NCI-H128 (cell line): ENCODE results near the gene RRM2.

Source experiments
- DNase-seq: peaks from one replicate; lab custom pipeline; 2025; ENCODE audit not compliant: unreplicated experiment; lab: John Stamatoyannopoulos, UW

Gene RRM2

DNA sequence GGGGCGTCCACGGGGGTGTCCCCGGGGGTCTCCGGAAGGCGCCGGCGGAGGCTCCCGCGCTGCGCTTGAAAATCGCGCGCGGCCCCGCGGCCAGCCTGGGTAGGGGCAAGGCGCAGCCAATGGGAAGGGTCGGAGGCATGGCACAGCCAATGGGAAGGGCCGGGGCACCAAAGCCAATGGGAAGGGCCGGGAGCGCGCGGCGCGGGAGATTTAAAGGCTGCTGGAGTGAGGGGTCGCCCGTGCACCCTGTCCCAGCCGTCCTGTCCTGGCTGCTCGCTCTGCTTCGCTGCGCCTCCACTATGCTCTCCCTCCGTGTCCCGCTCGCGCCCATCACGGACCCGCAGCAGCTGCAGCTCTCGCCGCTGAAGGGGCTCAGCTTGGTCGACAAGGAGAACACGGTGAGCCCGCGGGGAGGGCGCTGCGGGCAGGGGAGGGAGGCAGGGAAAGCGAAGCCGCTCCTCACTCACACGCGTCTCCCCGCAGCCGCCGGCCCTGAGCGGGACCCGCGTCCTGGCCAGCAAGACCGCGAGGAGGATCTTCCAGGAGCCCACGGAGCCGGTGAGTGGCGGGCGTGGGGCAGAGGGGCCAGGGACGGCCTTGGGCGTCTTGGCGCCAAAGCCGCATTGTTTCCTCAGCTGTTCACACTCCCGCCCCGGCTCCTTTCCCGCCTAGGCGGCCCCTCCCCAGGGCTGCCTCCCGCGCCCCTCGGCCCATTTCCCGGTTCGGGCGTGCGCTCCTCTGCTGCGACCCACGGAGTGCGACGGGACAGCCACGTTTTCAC lies at the start of gene RRM2:
TSS of gene RRM2 (plus strand) at position 240 of the 781 bp plus-strand sequence. CDS start at position 300, 60 bp downstream.
- DNase-seq = peak; percentile 84

- DNase-seq = no peak
Measured at GRCh38 chr2:10073706-10074105, 48.8 kb upstream of the RRM2 start.

DNA sequence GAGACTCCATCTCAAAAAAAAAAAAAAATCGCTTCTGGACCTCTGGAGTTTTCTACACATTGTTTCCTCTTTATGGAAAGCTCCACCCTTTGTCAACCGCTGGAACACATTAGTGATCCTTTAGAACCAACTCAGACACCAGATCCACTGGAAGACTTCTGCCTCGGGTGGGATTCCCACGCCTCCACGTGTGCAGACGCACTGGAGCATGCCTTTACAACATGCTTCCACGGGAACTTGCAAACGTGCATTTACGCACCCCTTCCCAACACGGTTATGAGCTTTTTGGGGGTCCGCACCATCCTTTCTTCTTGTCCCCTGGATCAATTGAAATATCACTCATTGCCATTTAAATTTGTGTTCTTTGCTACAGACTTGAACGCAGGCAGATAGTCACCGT lies 47.4 kb upstream of the RRM2 start:
- no peak for DNase-seq

DNA sequence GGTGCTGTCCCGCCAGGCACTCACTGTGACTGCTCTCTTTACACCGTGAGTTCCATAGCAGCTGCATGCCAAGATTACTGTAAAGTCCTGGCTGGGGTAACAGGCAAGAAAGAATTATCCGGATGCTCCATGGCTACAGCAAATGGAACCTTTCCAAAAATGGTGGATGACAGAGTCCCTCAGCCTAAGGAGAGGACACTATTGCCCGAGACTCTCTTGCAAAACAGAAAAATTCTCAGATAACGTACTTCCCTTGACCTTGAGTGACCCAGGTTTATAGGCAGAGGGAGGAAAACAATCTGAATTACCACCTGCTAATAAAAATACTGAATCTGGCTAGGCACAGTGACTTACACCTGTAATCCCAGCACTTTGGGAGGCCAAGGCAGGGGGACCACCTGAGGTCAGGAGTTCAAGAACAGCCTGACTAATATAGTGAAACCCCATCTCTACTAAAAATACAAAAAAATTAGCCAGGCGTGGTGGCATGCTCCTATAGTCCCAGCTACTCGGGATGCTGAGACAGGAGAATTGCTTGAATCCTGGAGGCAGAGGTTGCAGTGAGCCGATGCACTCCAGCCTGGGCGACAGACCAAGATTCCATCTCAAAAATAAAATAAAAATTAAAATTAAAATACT lies 46.8 kb upstream of the RRM2 start:
- no peak for DNase-seq

DNA sequence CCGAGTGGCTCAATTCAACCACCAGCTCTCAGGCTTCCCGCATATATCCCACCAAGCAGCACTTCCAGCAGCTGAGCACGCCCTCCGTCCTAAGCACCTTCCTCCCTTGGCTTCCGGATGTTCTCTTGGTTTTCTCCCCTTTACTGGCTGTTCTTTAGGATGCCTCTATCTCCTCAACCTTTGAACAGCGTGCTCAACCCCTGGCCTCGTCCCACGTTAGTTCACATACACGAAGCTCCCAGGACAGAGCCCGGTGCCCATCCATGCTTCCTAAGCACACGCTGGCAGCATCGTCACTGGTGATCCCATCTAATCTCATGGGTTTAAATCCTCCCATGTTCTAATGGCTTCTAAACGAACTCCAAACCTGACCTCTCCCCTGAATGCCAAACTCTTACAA lies 46.0 kb upstream of the RRM2 start:
- DNase-seq = no peak

DNA sequence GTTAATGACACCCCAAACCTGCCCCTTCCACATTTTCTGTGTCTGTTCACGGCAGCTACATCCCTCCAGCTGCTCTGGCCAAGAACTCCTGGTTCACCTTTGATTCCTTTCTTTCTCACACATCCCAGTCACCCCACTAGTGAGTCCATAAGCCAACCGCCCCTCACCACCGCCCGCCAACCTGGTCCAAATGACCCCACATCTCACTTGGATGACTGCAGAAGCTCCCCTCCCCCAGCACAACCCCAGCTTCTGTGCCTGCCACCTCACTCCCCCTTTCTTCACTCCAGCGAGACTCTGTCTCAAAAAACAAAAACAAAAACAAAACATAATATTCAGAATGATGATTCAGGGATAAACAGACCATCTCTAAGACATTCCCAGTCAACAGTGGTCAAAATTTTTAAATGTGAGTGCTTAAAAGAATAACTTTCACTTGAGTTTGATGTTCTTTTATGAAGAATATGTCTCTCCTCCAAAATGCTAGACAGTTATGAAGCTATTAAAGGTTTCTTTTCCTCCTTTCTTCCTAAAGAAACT lies 45.5 kb upstream of the RRM2 start:
- no peak for DNase-seq

DNA sequence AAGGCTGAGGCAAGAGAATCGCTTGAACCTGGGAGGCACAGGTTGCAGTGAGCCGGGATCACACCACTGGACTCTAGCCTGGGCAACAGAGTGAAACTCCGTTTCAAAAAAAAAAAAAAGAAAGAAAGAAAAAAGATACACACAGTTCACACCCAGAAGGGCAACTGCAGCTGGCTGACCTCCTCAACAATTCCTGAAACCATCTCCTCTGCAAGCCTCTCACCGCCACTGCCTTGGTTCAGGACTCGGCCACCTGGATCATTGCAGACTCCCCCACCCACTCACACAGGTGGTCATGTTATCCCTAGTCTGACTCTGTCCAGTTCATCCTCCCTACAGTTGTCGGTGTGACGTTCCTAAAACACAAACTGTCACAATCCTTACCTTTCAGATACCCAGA lies 44.5 kb upstream of the RRM2 start:
- no peak for DNase-seq

- DNase-seq = no peak
Measured at GRCh38 chr2:10078704-10079265, 43.8 kb upstream of the RRM2 start.

- no peak for DNase-seq
Measured at GRCh38 chr2:10079266-10079869, 43.2 kb upstream of the RRM2 start.

DNA sequence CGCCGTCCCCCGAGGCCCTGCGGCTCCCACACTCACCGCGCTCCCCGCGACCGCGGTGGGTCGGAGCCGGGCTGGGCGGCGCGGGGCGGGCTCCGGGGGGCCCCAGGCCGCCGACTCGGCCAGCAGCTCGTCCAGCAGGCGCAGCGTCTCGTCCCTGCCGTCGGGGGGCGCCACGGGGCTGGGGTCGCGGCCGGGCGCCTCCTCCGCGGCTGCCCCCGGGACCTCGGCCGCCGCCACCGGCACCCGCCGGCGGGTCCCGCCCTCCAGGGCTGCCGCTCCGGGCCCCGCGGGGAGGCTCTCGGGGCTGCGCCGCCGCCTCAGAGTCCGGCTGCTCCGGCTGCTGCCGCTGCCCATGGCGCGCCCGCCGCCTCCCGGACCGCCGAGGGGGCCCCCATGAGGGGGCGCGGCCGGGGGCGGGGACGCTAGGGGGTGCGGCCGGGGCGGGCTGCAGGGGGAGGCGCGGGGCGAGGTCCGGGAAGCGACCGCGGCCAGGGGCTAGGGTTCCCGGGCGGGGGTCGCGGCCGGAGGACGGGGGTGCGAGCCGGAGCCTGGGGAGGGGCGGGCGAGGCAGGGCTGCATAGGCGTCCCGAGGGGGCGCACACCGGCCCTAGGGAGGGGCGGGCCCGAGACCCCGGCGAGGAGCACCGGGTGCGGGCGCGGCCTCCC lies 42.5 kb upstream of the RRM2 start, which contains the start of gene CYS1:
TSS of gene CYS1 (minus strand) at position 542 of the 666 bp plus-strand sequence. CDS start at position 354, 188 bp downstream.
- DNase-seq = no peak

DNA sequence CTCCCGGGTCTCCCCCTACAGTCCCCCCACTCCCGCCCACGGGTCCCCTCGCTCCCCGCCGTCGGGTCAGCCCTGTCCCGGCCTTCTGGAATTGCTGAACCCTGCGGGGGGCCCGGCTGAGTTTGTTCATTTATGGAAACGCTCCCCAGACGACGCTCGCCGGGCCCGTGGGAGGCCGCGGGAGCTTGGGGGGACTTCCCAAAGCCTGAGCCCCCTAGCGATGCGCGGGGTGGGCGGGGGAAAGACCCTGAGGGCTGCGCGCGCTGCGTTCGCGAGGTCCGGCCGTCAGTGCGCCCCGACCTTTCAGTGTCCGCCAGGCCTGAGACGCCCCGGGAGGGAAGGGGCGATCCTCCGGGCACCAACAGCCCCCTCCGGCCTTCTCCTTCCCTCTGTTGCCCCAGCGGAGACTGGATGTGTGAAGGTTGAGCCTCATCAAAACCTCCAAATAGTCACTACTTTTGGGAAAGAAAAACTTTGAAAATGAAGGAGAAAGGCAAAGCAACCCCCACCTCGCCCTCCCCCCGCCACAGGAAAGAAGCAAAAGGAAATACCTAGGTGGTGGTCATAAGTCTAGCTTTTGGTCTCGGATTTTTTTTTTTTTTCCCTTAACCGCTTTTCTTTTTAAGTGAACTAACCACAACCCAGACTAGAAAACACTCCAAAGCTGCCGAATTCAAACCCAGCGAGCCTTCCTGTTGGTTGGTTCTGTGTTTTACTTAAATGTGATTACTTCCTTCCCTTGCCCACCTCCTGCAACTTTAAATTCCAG lies 41.8 kb upstream of the RRM2 start:
- DNase-seq = no peak

DNA sequence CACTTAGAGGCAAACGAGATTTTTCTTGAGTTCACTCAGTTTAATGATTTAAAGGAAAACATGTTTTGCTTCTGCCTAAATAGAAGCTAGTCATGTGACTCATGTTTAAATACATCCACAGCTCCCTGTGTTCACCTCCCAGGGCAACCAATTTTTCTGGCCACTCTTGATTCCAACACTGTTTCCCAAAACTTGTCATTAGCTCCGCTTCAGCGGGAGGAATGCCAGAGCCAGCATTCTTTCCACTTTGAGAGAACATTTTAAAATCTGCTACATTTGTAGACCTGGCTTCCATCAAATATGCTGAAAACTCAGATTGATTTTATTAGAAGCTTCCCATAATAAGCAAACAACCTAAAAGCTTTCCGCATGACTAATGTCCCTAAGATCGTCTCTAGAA lies 39.5 kb upstream of the RRM2 start:
- no peak for DNase-seq

DNA sequence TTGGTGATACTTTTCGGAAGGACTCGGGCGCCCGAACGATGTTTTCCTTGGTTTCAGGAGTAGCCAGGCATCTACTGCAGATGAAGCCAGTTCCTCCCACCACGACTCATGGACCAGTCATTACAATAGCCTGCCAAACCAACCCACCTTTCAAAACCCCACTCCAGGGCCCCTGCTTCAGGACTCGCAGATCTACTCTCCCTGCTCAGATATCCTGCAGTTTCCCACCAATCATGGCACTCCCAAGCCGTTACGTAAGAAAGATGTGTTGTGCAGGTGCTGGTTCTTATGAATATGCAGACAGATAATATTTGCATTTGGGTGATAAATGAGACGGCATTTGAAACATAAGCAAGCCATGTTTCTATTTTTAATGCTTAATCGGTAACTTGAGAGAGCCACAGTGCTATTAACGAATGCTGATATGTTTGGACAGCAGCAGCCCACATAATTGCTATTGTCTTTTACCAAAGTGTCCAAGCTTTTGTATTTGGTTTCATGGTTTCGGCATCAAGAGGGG lies 38.8 kb upstream of the RRM2 start:
- DNase-seq = no peak

- no peak for DNase-seq
Measured at GRCh38 chr2:10084223-10084865, 38.2 kb upstream of the RRM2 start.

DNA sequence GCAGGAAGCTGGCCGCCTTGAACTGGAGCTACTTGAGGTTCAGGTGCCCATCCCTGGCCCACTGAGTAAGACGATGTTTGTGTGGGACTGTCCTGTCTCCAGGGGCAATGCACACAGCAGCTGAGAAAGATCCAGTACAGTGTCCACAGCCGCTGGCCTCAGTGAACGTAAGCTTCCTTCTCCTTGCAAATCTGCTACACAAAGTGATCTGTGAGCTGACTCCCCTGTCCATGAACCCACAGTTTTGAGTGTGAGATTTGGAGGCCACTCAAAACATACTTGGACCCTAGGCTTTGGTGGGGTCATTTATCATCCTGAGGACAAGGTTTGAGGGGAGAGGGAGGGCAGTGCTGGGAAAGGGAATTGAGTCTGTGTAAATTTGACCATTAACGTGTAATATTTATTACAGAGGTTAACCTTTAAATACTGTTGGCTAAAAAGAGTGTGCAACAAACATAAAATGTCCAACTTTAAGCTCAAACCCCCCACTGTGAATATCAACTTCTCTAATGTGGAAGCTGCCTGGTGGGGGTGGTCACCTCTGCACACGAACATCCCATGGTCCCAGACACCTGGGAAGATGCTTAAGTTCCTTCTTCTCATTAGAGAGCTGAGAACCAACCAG lies 37.4 kb upstream of the RRM2 start:
- no peak for DNase-seq

DNA sequence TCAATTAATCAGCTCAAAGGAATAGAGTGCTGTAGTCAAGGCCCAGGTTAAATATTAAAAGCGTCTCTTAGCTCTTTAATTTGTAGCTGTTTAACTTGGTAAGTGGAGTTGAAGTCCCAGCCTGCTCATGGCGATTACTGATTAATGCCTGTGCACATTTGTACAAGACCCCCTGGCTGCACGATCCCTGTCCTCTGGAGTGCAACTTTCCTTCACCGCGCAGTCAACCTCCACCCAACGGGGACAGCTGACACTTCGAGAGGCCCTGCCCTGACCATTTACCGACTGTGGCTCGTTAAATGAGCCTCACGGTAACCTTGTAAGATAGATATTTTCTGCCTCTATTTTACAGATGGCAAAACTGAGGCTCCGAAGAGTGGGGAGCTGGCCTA lies 36.9 kb upstream of the RRM2 start:
- DNase-seq = no peak

GRCh38 chr2:10086950-10087349 lies 35.6 kb upstream of the RRM2 start:
- no peak for DNase-seq

DNA sequence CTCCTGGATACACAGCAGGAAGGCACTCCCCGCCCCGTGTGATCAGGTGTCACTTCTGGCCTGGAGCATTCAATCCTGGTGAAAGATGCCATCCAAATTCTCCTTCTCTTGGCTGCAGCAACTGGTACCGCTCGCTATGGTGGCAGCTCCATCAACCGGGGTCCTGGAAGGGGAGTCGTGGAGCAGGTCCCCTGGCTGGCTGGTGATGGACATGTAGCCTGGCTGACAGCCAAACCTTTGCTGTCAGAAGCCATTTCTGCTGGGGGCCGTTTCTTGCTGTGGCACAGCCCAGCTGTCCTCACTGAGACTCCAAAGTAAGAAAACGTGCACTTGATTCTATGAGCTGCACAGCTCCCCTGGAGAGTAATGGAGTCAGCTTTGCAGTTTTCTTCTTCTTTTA lies 35.2 kb upstream of the RRM2 start:
- no peak for DNase-seq

- DNase-seq = no peak
Measured at GRCh38 chr2:10089565-10090190, 32.9 kb upstream of the RRM2 start.
